GM19193 (cell line): Measurements from ENCODE around the gene MORN1.

Source experiments
- POLR2A ChIP-seq: IDR thresholded peaks from 4 replicates; pipeline ENCODE4 v1.6.1; 2011; ENCODE audit not compliant: insufficient read depth, insufficient read length; ENCODE audit errors: extremely low read depth

MORN1 gene

GRCh38 chr1:2429780-2430591 lies 38.6 kb upstream of the MORN1 start:
- no peak for TF ChIP-seq POLR2A

GRCh38 chr1:2428490-2428889 lies 37.1 kb upstream of the MORN1 start:
- no peak for TF ChIP-seq POLR2A

- no peak for TF ChIP-seq POLR2A
Observed at GRCh38 chr1:2427976-2428375, 36.6 kb upstream of the MORN1 start.

GRCh38 chr1:2427051-2427450 lies 35.7 kb upstream of the MORN1 start:
- no peak for TF ChIP-seq POLR2A

- TF ChIP-seq POLR2A = no peak
Observed at GRCh38 chr1:2426540-2426939, 35.2 kb upstream of the MORN1 start.

GRCh38 chr1:2425892-2426291 lies 34.5 kb upstream of the MORN1 start:
- no peak for TF ChIP-seq POLR2A

- TF ChIP-seq POLR2A = no peak
Observed at GRCh38 chr1:2422523-2422922, 31.2 kb upstream of the MORN1 start.

- TF ChIP-seq POLR2A = no peak
Observed at GRCh38 chr1:2419416-2419815, 28.1 kb upstream of the MORN1 start.

GRCh38 chr1:2418791-2419320 lies 27.5 kb upstream of the MORN1 start:
- TF ChIP-seq POLR2A = no peak

- no peak for TF ChIP-seq POLR2A
Observed at GRCh38 chr1:2417833-2418225, 26.5 kb upstream of the MORN1 start.

- TF ChIP-seq POLR2A = no peak
Observed at GRCh38 chr1:2417083-2417832, 25.9 kb upstream of the MORN1 start.

GRCh38 chr1:2416403-2416802 lies 25.0 kb upstream of the MORN1 start:
- TF ChIP-seq POLR2A = no peak

GRCh38 chr1:2415801-2416208 lies 24.5 kb upstream of the MORN1 start:
- no peak for TF ChIP-seq POLR2A

GRCh38 chr1:2415337-2415736 lies 24.0 kb upstream of the MORN1 start:
- TF ChIP-seq POLR2A = no peak

- TF ChIP-seq POLR2A = no peak
Observed at GRCh38 chr1:2414297-2414958, 23.1 kb upstream of the MORN1 start.

GRCh38 chr1:2413495-2414296 lies 22.3 kb upstream of the MORN1 start:
- TF ChIP-seq POLR2A = no peak
